K562 (cell line): Measurements from ENCODE around the gene AMZ1.
A peak's percentile ranks its signal among the peaks of the same experiment; 100 is the strongest.

Experiments
- ARNT ChIP-seq, 2 experiments: fragments of 450-650 bp; IDR thresholded peaks; 2 replicates each; pipeline ENCODE4 v1.6.1; 2016; ENCODE audit warnings: mild to moderate bottlenecking in 1 of 2
- CTCF ChIP-seq, 3 experiments: IDR thresholded peaks in 2 of 3; conservative IDR thresholded peaks in 1 of 3; 2 replicates each; pipeline ENCODE4 v1.5.1; 2011 to 2012; ENCODE audit warnings: low read length in 3 of 3, mild to moderate bottlenecking in 3 of 3, control low read depth in 2 of 3, improper control_type of control experiment in 1 of 3, inconsistent platforms in 1 of 3, low read depth in 1 of 3, mixed read lengths in 1 of 3, moderate library complexity in 1 of 3; ENCODE audit not compliant: insufficient read depth in 2 of 3
- IRF1 ChIP-seq: sonication (generic); formaldehyde crosslinking; IDR thresholded peaks from 2 replicates; pipeline ENCODE4 v1.8.0; 2022; ENCODE audit warnings: missing genetic modification reagents, mild to moderate bottlenecking, borderline replicate concordance
- LEF1 ChIP-seq: fragments of 450-650 bp; IDR thresholded peaks from 2 replicates; pipeline ENCODE4 v1.6.1; 2016; ENCODE audit warnings: mild to moderate bottlenecking
- MAFK ChIP-seq: IDR thresholded peaks from 2 replicates; pipeline ENCODE4 v1.6.1; 2011; ENCODE audit warnings: low read length, improper control_type of control experiment
- MAX ChIP-seq: sonication (generic); formaldehyde crosslinking; IDR thresholded peaks from 2 replicates; pipeline ENCODE4 v1.9.0; 2022; ENCODE audit warnings: mild to moderate bottlenecking, missing genetic modification reagents
- NFYB ChIP-seq: IDR thresholded peaks from 2 replicates; pipeline ENCODE4 v1.6.1; 2011; ENCODE audit warnings: mild to moderate bottlenecking, moderate library complexity; ENCODE audit not compliant: insufficient read length; ENCODE audit errors: extremely low read depth
- TBP ChIP-seq: optimal IDR thresholded peaks from 2 replicates; pipeline ENCODE3; 2011; ENCODE audit warnings: low read depth, low read length, improper control_type of control experiment
- ZBTB7A ChIP-seq: IDR thresholded peaks from 2 replicates; pipeline ENCODE4 v1.6.1; 2011; ENCODE audit warnings: low read depth, mild to moderate bottlenecking, low read length, moderate library complexity, borderline replicate concordance; ENCODE audit not compliant: control insufficient read depth
- ZNF778 ChIP-seq: fragments of 450-650 bp; formaldehyde crosslinking; IDR thresholded peaks from 2 replicates; pipeline ENCODE4 v1.4.0; 2020; ENCODE audit warnings: mild to moderate bottlenecking, moderate library complexity

GRCh38 chr7:2709553-2710285, 21.7 kb downstream of the AMZ1 start:
- TF ChIP-seq NFYB (no peak), CTCF (IDR thresholded peaks at IDR 0.05 in 2 of 3, conservative IDR thresholded peaks at IDR 0.05 in 1 of 3; ENCODE audit: insufficient read depth in 2 of 3, low read depth in 1 of 3, low read length in 3 of 3) (peak; percentile 94 to 96 (median 94)), ZBTB7A (no peak), ARNT (IDR thresholded peaks at IDR 0.05) (no peak), MAFK (no peak), IRF1 (CRISPR knock-in tag) (no peak), LEF1 (no peak), ZNF778 (CRISPR knock-in tag) (no peak), TBP (no peak), MAX (CRISPR knock-in tag) (peak; percentile 61; the same call in 1 of the 2 replicates)
